HG03175 (cell line): Measurements from ENCODE around the gene LRRC3B.
"Not testable (repeated sequence)": the region's sequence is repeated elsewhere in the genome, so short reads cannot be mapped to it uniquely, and the experiment has no call there.

Experiments used
- ATAC-seq: cut with Tn5 transposase; IDR thresholded peaks from one replicate; pipeline ENCODE4 v1.9.1; 2021; ENCODE audit warnings: mild to moderate bottlenecking, moderate library complexity; ENCODE audit not compliant: unreplicated experiment

Gene LRRC3B

GRCh38 chr3:26622621-26623418, at the start of gene LRRC3B:
TSS of gene LRRC3B (plus strand) at chr3:26622772. CDS start at chr3:26709673, 86,901 bp downstream.
- ATAC-seq: no peak

GRCh38 chr3:26574766-26575165, 47.8 kb upstream of the LRRC3B start:
- no peak for ATAC-seq

- no peak for ATAC-seq
Observed at GRCh38 chr3:26579116-26579515, 43.5 kb upstream of the LRRC3B start.

- no peak for ATAC-seq
Observed at GRCh38 chr3:26587571-26587970, 35.0 kb upstream of the LRRC3B start.

GRCh38 chr3:26588931-26589330, 33.6 kb upstream of the LRRC3B start:
- no peak for ATAC-seq

- no peak for ATAC-seq
Observed at GRCh38 chr3:26589678-26590077, 32.9 kb upstream of the LRRC3B start.

GRCh38 chr3:26590919-26591484, 31.6 kb upstream of the LRRC3B start:
- no peak for ATAC-seq

- ATAC-seq: no peak
Observed at GRCh38 chr3:26591926-26592325, 30.6 kb upstream of the LRRC3B start.

- no peak for ATAC-seq
Observed at GRCh38 chr3:26592451-26592850, 30.1 kb upstream of the LRRC3B start.

GRCh38 chr3:26596335-26596734, 26.2 kb upstream of the LRRC3B start:
- ATAC-seq: no peak

GRCh38 chr3:26603311-26603710, 19.3 kb upstream of the LRRC3B start:
- not testable (repeated sequence) for ATAC-seq

- ATAC-seq: not testable (repeated sequence)
Observed at GRCh38 chr3:26603771-26604170, 18.8 kb upstream of the LRRC3B start.

GRCh38 chr3:26614006-26614685, 8.4 kb upstream of the LRRC3B start:
- no peak for ATAC-seq

GRCh38 chr3:26621176-26621575, 1.4 kb upstream of the LRRC3B start:
- ATAC-seq: no peak

- ATAC-seq: no peak
Observed at GRCh38 chr3:26621906-26622620, 509 bp upstream of the LRRC3B start.

GRCh38 chr3:26623419-26624208, 1.0 kb downstream of the LRRC3B start:
- ATAC-seq: no peak

- ATAC-seq: no peak
Observed at GRCh38 chr3:26624209-26624765, 1.7 kb downstream of the LRRC3B start.

GRCh38 chr3:26625187-26625586, 2.6 kb downstream of the LRRC3B start:
- ATAC-seq: no peak

GRCh38 chr3:26627080-26627479, 4.5 kb downstream of the LRRC3B start:
- ATAC-seq: no peak

- no peak for ATAC-seq
Observed at GRCh38 chr3:26628915-26629314, 6.3 kb downstream of the LRRC3B start.
